HepG2 (cell line): Measurements from ENCODE around the gene SYTL5. TPM values are rescaled to one million over a fixed set of nuclear protein-coding genes. Genes with fewer than 3 reads are reported as not detected.

Experiments used
- ATAC-seq: fragments of 200-7000 bp; cut with Tn5 transposase; 3 replicates; pipeline ENCODE4 v1.9.1; 2020; ENCODE audit warnings: mild to moderate bottlenecking, moderate library complexity
- BruUV-seq: library from RNA; stranded (reverse); fragments of 400-500 nt; replicated peaks from 2 replicates; lab custom pipeline; 2021; lab: Mats Ljungman, UMichigan
- CTCF ChIA-PET: fragments of 300-600 bp; formaldehyde crosslinking; extraction: SDS; loops from one replicate; lab custom pipeline; 2021; ENCODE audit warnings: low total read pairs, inconsistent platforms, low intra/inter-chr PET ratio; lab: Yijun Ruan, JAX
- POLR2A ChIA-PET: fragments of 350-600 bp; sonication (Branson Sonifier 250); formaldehyde crosslinking; loops from one replicate; lab custom pipeline; 2020; ENCODE audit warnings: antibody characterized with exemption, inconsistent platforms; lab: Yijun Ruan, JAX
- DNase-seq: peaks from one replicate; pipeline ENCODE4 v3.0.0-alpha.2; 2015; ENCODE audit warnings: low spot score
- FAIRE-seq: peaks from 3 replicates; lab custom pipeline; 2011; peaks lifted over from hg19 to GRCh38; lab: Jason Lieb, UNC
- H2AFZ ChIP-seq: one replicate; pipeline ENCODE4 v1.6.1; 2011; ENCODE audit warnings: low read length, inconsistent platforms
- H3K27ac ChIP-seq: fragments of 300-600 bp; 3 replicates; pipeline ENCODE4 v1.8.0; 2011; ENCODE audit warnings: mixed run types, mild to moderate bottlenecking, mixed read lengths, low read length, inconsistent platforms; ENCODE audit not compliant: insufficient read depth; ENCODE audit errors: extremely low read length
- H3K27me3 ChIP-seq, 2 experiments: fragments of 200-600 bp in 1 of 2; 2 replicates in 1 of 2; 3 replicates in 1 of 2; pipeline versions ENCODE4 v1.6.0 to v1.8.0; 2011; ENCODE audit warnings: low read length in 2 of 2, mild to moderate bottlenecking in 2 of 2, moderate library complexity in 2 of 2, inconsistent platforms in 1 of 2; ENCODE audit not compliant: insufficient read depth in 2 of 2, control insufficient read depth in 1 of 2
- H3K36me3 ChIP-seq, 2 experiments: fragments of 200-600 bp in 1 of 2; replicated peaks in 1 of 2; 2 replicates in 1 of 2; 3 replicates in 1 of 2; pipeline versions ENCODE4 v1.5.1 to v1.8.0; 2011; ENCODE audit warnings: low read length in 2 of 2, inconsistent platforms in 1 of 2; ENCODE audit not compliant: insufficient read depth in 2 of 2, control insufficient read depth in 1 of 2
- H3K4me1 ChIP-seq: 2 replicates; pipeline ENCODE4 v1.5.1; 2012; ENCODE audit warnings: low read length, inconsistent platforms; ENCODE audit not compliant: insufficient read depth
- H3K4me2 ChIP-seq: 2 replicates; pipeline ENCODE4 v1.6.0; 2011; ENCODE audit warnings: low read depth, low read length, inconsistent platforms
- H3K4me3 ChIP-seq, 3 experiments: fragments of 200-600 bp in 1 of 3; sonication (generic), shearing (Covaris generic) in 1 of 3; replicated peaks in 1 of 3; 2 replicates each; pipeline ENCODE4 v1.5.1; 2011 to 2016; ENCODE audit warnings: low read length in 3 of 3, inconsistent platforms in 2 of 3, low read depth in 2 of 3, mild to moderate bottlenecking in 2 of 3, control low read depth in 1 of 3, mixed read lengths in 1 of 3; ENCODE audit not compliant: insufficient read depth in 1 of 3
- H3K79me2 ChIP-seq: one replicate; pipeline ENCODE4 v1.6.1; 2011; ENCODE audit warnings: low read length, inconsistent platforms; ENCODE audit not compliant: insufficient read depth
- H3K9ac ChIP-seq: 2 replicates; pipeline ENCODE4 v1.6.0; 2011; ENCODE audit warnings: mild to moderate bottlenecking, low read depth, low read length, inconsistent platforms; ENCODE audit not compliant: insufficient read depth
- H3K9me3 ChIP-seq: 2 replicates; pipeline ENCODE4 v1.5.1; 2012; ENCODE audit warnings: mild to moderate bottlenecking, low read length
- H4K20me1 ChIP-seq: 2 replicates; pipeline ENCODE4 v1.6.0; 2011; ENCODE audit warnings: inconsistent platforms, mild to moderate bottlenecking, low read length, moderate library complexity; ENCODE audit not compliant: insufficient read depth
- ARID3A ChIP-seq: IDR thresholded peaks from 2 replicates; pipeline ENCODE4 v1.6.1; 2012; ENCODE audit warnings: low read depth, low read length, improper control_type of control experiment
- KDM3A ChIP-seq: IDR thresholded peaks from 2 replicates; pipeline ENCODE4 v1.6.1; 2018; ENCODE audit warnings: low read depth, missing compliant biosample characterization
- PRPF4 ChIP-seq: fragments of 200-400 bp; formaldehyde crosslinking; IDR thresholded peaks from 2 replicates; pipeline ENCODE4 v1.6.1; 2016; ENCODE audit warnings: low read length, low read depth; ENCODE audit not compliant: poor library complexity, severe bottlenecking
- SRSF1 ChIP-seq: fragments of 200-400 bp; formaldehyde crosslinking; optimal IDR thresholded peaks from 2 replicates; pipeline ENCODE3; 2017; ENCODE audit warnings: mild to moderate bottlenecking, low read depth, low read length, moderate library complexity
- STAG1 ChIP-seq: sonication (generic); formaldehyde crosslinking; IDR thresholded peaks from 2 replicates; pipeline ENCODE4 v1.4.0; 2020; ENCODE audit warnings: missing genetic modification reagents
- TFE3 ChIP-seq: IDR thresholded peaks from 2 replicates; pipeline ENCODE4 v1.6.1; 2016
- TRAFD1 ChIP-seq: sonication (generic); formaldehyde crosslinking; IDR thresholded peaks from 2 replicates; pipeline ENCODE4 v1.5.1; 2020; ENCODE audit warnings: missing genetic modification reagents, mild to moderate bottlenecking, borderline replicate concordance
- YEATS4 ChIP-seq: sonication (generic); formaldehyde crosslinking; IDR thresholded peaks from 2 replicates; pipeline ENCODE4 v1.4.0; 2020; ENCODE audit warnings: missing genetic modification reagents, borderline replicate concordance
- ZNF382 ChIP-seq: sonication (generic); formaldehyde crosslinking; IDR thresholded peaks from 2 replicates; pipeline ENCODE4 v1.5.0; 2020; ENCODE audit warnings: missing genetic modification reagents, mild to moderate bottlenecking, borderline replicate concordance
- ZNF550 ChIP-seq: sonication (generic); formaldehyde crosslinking; IDR thresholded peaks from 2 replicates; pipeline ENCODE4 v1.4.0; 2020; ENCODE audit warnings: mild to moderate bottlenecking, missing genetic modification reagents, borderline replicate concordance
- WGBS: methylation state at CpG from one replicate; pipeline ENCODE4 v1.1.6; 2017; ENCODE audit warnings: low lambda C conversion rate; 5-methylcytosine and 5-hydroxymethylcytosine counted together
- in situ Hi-C: cut with HindIII; loops from 2 replicates; pipeline ENCODE4 v1.10.0; 2017; ENCODE audit warnings: low pct_unique_long_range_greater_than_20kb; ENCODE audit not compliant: extremely low pct_ligation_motif_present
- intact Hi-C: fragments of 100-400 bp; cut with micrococcal nuclease; formaldehyde crosslinking; loops from one replicate; pipeline ENCODE4 v1.10.0; 2022; ENCODE audit not compliant: unreplicated experiment
- polyA plus RNA-seq, 8 experiments: library from polyadenylated mRNA; depleted of rRNA in 3 of 8; stranded (reverse) in 7 of 8; unstranded in 1 of 8; fragments of >200 nt; fragmentation: Illumina TruSeq in 4 of 8; extraction: Trizol in 4 of 8; gene quantifications; 2 replicates each; pipeline versions ENCODE4 v1.2.1 to v1.2.3, GENCODE V29; 2011 to 2016; ENCODE audit warnings: low read depth in 4 of 8, missing spikeins in 1 of 8, mixed read lengths in 1 of 8; ENCODE audit not compliant: insufficient read depth in 1 of 8
- total RNA-seq, 5 experiments: library from RNA; depleted of rRNA; stranded (reverse); fragments of >200 nt; fragmentation: Illumina TruSeq; extraction: Trizol; gene quantifications; 2 replicates each; pipeline ENCODE4 v1.2.3, GENCODE V29; 2016; ENCODE audit warnings: low read depth in 1 of 5

The SYTL5 gene
- total and polyA plus RNA-seq, 2 of the 13 experiments (the other 11 are each of a cell fraction or from before 2014, with no cell fraction given), result not detected

GRCh38 chrX:38154818-38155217 is 148.5 kb downstream of the SYTL5 start (continued):
- no peak for TF ChIP-seq STAG1 (CRISPR knock-in tag)
- no peak for TF ChIP-seq YEATS4 (CRISPR knock-in tag)
- TF ChIP-seq ARID3A, result no peak
- TF ChIP-seq, all 625 proteins: peak for 0

GRCh38 chrX:38156838-38157237 is 150.5 kb downstream of the SYTL5 start:
- ChIA-PET POLR2A (no interaction called here), CTCF (no interaction called here)
- no peaks in the 10 kb centered on the region for H3K79me2 ChIP-seq
- BruUV-seq, result no TSS peak
- FAIRE-seq (no peak), DNase-seq (no peak), ATAC-seq (no peak)
- H3K9ac ChIP-seq, result no peak overlapping the region
- H3K27ac ChIP-seq, result no peak overlapping the region
- no peaks in the 10 kb centered on the region for H3K9me3 ChIP-seq
- WGBS, result 87% methylated on average over 2 of the region's 7 CpGs
- intact Hi-C loops (no loop called here), in situ Hi-C loops (no loop called here)
- H3K4me3 ChIP-seq, result no peak overlapping the region
- H4K20me1 ChIP-seq, result no peaks in the 10 kb centered on the region
- peaks cover 6% of the 10 kb centered on the region; the same call in 1 of the 2 replicates for H3K4me1 ChIP-seq
- H3K27me3 ChIP-seq, result no peaks in the 10 kb centered on the region
- H3K4me2 ChIP-seq, result no peak overlapping the region
- no peak overlapping the region for H2AFZ ChIP-seq
- TF ChIP-seq KDM3A, result no peak
- TF ChIP-seq TRAFD1, result no peak
- no peak for TF ChIP-seq SRSF1
- TF ChIP-seq ZNF550, result no peak
- TF ChIP-seq PRPF4, result no peak
- TF ChIP-seq ZNF382, result no peak
- TF ChIP-seq TFE3 (CRISPR knock-in tag), result no peak
- no peaks in the 10 kb centered on the region for H3K36me3 ChIP-seq
